CD14-positive monocyte (primary cell): Measurements from ENCODE around the gene UBE2E2. TPM values are rescaled to one million over a fixed set of nuclear protein-coding genes. Genes with fewer than 3 reads are reported as not detected.

Experiments used
- DNase-seq, 3 donors: peaks; one replicate each; pipeline ENCODE4 v3.0.0-alpha.2; 2011 to 2022
- H2AFZ ChIP-seq: 2 replicates; pipeline ENCODE4 v1.6.0; 2012; ENCODE audit warnings: mild to moderate bottlenecking, low read depth, low read length, inconsistent platforms; ENCODE audit not compliant: insufficient read depth, poor library complexity, severe bottlenecking
- H3K27ac ChIP-seq, 2 donors: 1 replicate in 1 of 2; 2 replicates in 1 of 2; pipeline ENCODE4 v1.5.1; 2012 to 2013; ENCODE audit warnings: low read length in 2 of 2, control low read depth in 1 of 2, inconsistent platforms in 1 of 2, low read depth in 1 of 2, mild to moderate bottlenecking in 1 of 2
- H3K27me3 ChIP-seq, 2 donors: one replicate each; pipeline versions ENCODE4 v1.6.0 to v1.6.1; 2011 to 2013; ENCODE audit warnings: low read length in 2 of 2; ENCODE audit not compliant: control insufficient read depth in 2 of 2, insufficient read depth in 2 of 2
- H3K36me3 ChIP-seq, 2 donors: replicated peaks in 1 of 2; 1 replicate in 1 of 2; 2 replicates in 1 of 2; pipeline versions ENCODE4 v1.5.1 to v1.6.1; 2012 to 2013; ENCODE audit warnings: low read length in 2 of 2, control low read depth in 1 of 2, inconsistent platforms in 1 of 2, mild to moderate bottlenecking in 1 of 2; ENCODE audit not compliant: insufficient read depth in 2 of 2, control insufficient read depth in 1 of 2
- H3K4me1 ChIP-seq, 2 donors: 1 replicate in 1 of 2; 2 replicates in 1 of 2; pipeline versions ENCODE4 v1.5.1 to v1.6.1; 2012 to 2013; ENCODE audit warnings: low read length in 2 of 2, control low read depth in 1 of 2, inconsistent platforms in 1 of 2, mild to moderate bottlenecking in 1 of 2, moderate library complexity in 1 of 2; ENCODE audit not compliant: insufficient read depth in 2 of 2, control insufficient read depth in 1 of 2
- H3K4me2 ChIP-seq: replicated peaks from 2 replicates; pipeline ENCODE3; 2012; ENCODE audit warnings: low read length, moderate library complexity, mild to moderate bottlenecking; ENCODE audit not compliant: poor library complexity, severe bottlenecking; ENCODE audit errors: extremely low read depth
- H3K4me3 ChIP-seq, 3 experiments: fragments of 200-600 bp in 1 of 3; sonication (generic) in 1 of 3; replicated peaks in 1 of 3; 1 replicate in 2 of 3; 2 replicates in 1 of 3; pipeline ENCODE4 v1.5.1; 2011 to 2013; ENCODE audit warnings: low read length in 3 of 3, mild to moderate bottlenecking in 3 of 3, control low read depth in 2 of 3, low read depth in 2 of 3, inconsistent platforms in 1 of 3, moderate library complexity in 1 of 3
- H3K79me2 ChIP-seq: 2 replicates; pipeline ENCODE4 v1.6.0; 2012; ENCODE audit warnings: mild to moderate bottlenecking, control low read depth, inconsistent platforms, low read length, moderate library complexity; ENCODE audit not compliant: insufficient read depth
- H3K9ac ChIP-seq: 2 replicates; pipeline ENCODE4 v1.6.0; 2017; ENCODE audit warnings: low read length, mild to moderate bottlenecking; ENCODE audit not compliant: insufficient read depth, poor library complexity, severe bottlenecking
- H3K9me3 ChIP-seq, 2 donors: replicated peaks in 1 of 2; 1 replicate in 1 of 2; 2 replicates in 1 of 2; pipeline versions ENCODE4 v1.5.1 to v1.6.1; 2012 to 2013; ENCODE audit warnings: low read length in 2 of 2, control low read depth in 1 of 2; ENCODE audit not compliant: control insufficient read depth in 1 of 2, insufficient read depth in 1 of 2
- H4K20me1 ChIP-seq: 2 replicates; pipeline ENCODE4 v1.6.0; 2012; ENCODE audit warnings: mild to moderate bottlenecking, low read length, control low read depth, moderate library complexity; ENCODE audit not compliant: insufficient read depth
- H3K27ac Mint-ChIP-seq, 7 donors: one replicate each; pipeline ENCODE4 v1.8.0; 2020; ENCODE audit warnings: mild to moderate bottlenecking in 7 of 7, mixed read lengths in 7 of 7, moderate library complexity in 6 of 7, inconsistent platforms in 2 of 7
- H3K27me3 Mint-ChIP-seq, 3 donors: one replicate each; pipeline ENCODE4 v1.8.0; 2021 to 2022; ENCODE audit warnings: low read depth in 3 of 3, mild to moderate bottlenecking in 3 of 3, mixed read lengths in 3 of 3, moderate library complexity in 3 of 3, inconsistent platforms in 1 of 3
- H3K36me3 Mint-ChIP-seq, 2 donors: one replicate each; pipeline ENCODE4 v1.8.0; 2020; ENCODE audit warnings: mixed read lengths in 2 of 2, inconsistent platforms in 1 of 2, mild to moderate bottlenecking in 1 of 2
- H3K4me1 Mint-ChIP-seq: one replicate; pipeline ENCODE4 v1.8.0; 2020; ENCODE audit warnings: mild to moderate bottlenecking, mixed read lengths
- H3K4me3 Mint-ChIP-seq, 2 donors: one replicate each; pipeline ENCODE4 v1.8.0; 2020; ENCODE audit warnings: mild to moderate bottlenecking in 2 of 2, mixed read lengths in 2 of 2, moderate library complexity in 1 of 2
- H3K9me3 Mint-ChIP-seq, 7 donors: one replicate each; pipeline ENCODE4 v1.8.0; 2020 to 2022; ENCODE audit warnings: mixed read lengths in 7 of 7, mild to moderate bottlenecking in 6 of 7, moderate library complexity in 6 of 7, inconsistent platforms in 2 of 7
- WGBS: methylation state at CpG from one replicate; pipeline ENCODE4 v1.1.5; 2013; ENCODE audit warnings: missing lambda C conversion rate; ENCODE audit not compliant: insufficient coverage; 5-methylcytosine and 5-hydroxymethylcytosine counted together
- intact Hi-C, 2 donors: fragments of 100-400 bp; cut with micrococcal nuclease; formaldehyde crosslinking; loops; one replicate each; pipeline versions ENCODE4 v1.15.0 to v1.15.1; 2023
- polyA plus RNA-seq, 3 donors: library from polyadenylated mRNA; depleted of rRNA in 1 of 3; unstranded in 2 of 3; stranded (reverse) in 1 of 3; fragments of 300-500 nt in 2 of 3; fragments of >200 nt in 1 of 3; fragmentation: Illumina TruSeq in 2 of 3; gene quantifications; 1 replicate in 2 of 3; 2 replicates in 1 of 3; pipeline ENCODE4 v1.2.3, GENCODE V29; 2012 to 2021
- TF ChIP-seq, protein P1 (sequence below): fragments of 200-600 bp; IDR thresholded peaks from one replicate; pipeline ENCODE4 v1.8.0; 2022; ENCODE audit warnings: antibody characterized with exemption, mild to moderate bottlenecking

The UBE2E2 gene
- polyA plus RNA-seq, 3 donors, result 25.8 to 78.0 (median 66.3) TPM

DNA sequence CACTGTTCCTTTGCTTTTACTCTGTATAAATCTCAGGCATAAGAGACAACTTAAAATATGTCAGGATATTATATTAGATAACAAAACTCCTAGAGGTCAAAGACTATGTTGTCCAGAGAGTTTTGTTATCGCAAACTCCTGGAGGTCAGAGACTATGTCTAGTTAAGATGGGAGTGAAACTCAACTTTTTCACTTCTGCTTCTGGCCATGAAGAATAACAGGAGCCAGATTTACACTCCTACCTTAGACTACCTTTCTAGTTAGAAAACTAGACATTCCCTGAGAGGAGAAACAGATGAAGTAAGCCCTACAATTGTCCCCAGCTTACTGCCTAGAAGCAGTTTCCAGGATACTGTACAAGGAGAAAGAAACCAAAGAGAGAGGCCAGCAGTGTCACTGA lies 347.3 kb downstream of the UBE2E2 start:
- H3K4me1 ChIP-seq, result no peaks in the 10 kb centered on the region
- H3K9me3 ChIP-seq, result no peaks in the 10 kb centered on the region
- no peak overlapping the region for H3K4me2 ChIP-seq
- H3K9ac ChIP-seq, result no peak overlapping the region
- no peak overlapping the region for H3K4me3 ChIP-seq
- H3K79me2 ChIP-seq, result no peaks in the 10 kb centered on the region
- H2AFZ ChIP-seq, result no peak overlapping the region
- TF ChIP-seq, protein P1, sequence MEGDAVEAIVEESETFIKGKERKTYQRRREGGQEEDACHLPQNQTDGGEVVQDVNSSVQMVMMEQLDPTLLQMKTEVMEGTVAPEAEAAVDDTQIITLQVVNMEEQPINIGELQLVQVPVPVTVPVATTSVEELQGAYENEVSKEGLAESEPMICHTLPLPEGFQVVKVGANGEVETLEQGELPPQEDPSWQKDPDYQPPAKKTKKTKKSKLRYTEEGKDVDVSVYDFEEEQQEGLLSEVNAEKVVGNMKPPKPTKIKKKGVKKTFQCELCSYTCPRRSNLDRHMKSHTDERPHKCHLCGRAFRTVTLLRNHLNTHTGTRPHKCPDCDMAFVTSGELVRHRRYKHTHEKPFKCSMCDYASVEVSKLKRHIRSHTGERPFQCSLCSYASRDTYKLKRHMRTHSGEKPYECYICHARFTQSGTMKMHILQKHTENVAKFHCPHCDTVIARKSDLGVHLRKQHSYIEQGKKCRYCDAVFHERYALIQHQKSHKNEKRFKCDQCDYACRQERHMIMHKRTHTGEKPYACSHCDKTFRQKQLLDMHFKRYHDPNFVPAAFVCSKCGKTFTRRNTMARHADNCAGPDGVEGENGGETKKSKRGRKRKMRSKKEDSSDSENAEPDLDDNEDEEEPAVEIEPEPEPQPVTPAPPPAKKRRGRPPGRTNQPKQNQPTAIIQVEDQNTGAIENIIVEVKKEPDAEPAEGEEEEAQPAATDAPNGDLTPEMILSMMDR, result no peak
- no peaks in the 10 kb centered on the region for H4K20me1 ChIP-seq
- intact Hi-C loops, result no loop called here
- no peak for DNase-seq
- H3K27me3 ChIP-seq, result no peaks in the 10 kb centered on the region
- H3K27me3 Mint-ChIP-seq, result no peaks in the 10 kb centered on the region
- H3K36me3 Mint-ChIP-seq, result peaks cover 0 to 2% of the 10 kb centered on the region in 2 donors
- H3K4me3 Mint-ChIP-seq, result no peak overlapping the region
- no peaks in the 10 kb centered on the region for H3K4me1 Mint-ChIP-seq
- H3K27ac Mint-ChIP-seq, result no peak overlapping the region
- no peak overlapping the region for H3K27ac ChIP-seq
- H3K36me3 ChIP-seq, result no peaks in the 10 kb centered on the region
- H3K9me3 Mint-ChIP-seq, result peaks cover 0 to 2% (median 0%) of the 10 kb centered on the region in 7 donors
- no CpG with 5 or more reads among the region's 1 CpG for WGBS

DNA sequence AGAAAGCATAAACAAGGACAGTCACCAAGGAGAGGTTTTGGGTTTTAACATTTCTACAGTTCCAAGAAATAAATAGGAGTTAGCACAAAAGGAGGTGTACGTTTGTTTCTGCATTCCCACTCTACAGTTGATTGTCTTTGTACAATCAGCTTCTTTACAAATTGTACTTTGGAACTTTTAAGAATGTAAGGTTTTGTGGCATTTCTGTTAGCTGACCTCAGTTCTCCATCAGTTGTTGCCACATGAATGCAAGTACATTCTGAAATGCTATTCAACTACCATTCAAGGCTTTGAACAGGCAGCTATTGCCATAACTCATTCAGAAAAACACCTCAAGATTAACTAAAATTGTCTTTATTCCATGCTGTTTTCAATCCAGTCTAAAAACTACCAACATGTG lies 349.4 kb downstream of the UBE2E2 start:
- Mint-ChIP-seq H3K27me3 (no peaks in the 10 kb centered on the region), H3K4me1 (no peaks in the 10 kb centered on the region), H3K4me3 (no peak overlapping the region), H3K9me3 (peaks cover 0 to 2% (median 0%) of the 10 kb centered on the region in 7 donors), H3K27ac (no peak overlapping the region), H3K36me3 (peaks cover 0 to 2% of the 10 kb centered on the region in 2 donors)
- no CpG with 5 or more reads among the region's 1 CpG for WGBS
- H2AFZ ChIP-seq, result no peak overlapping the region
- H3K9ac ChIP-seq, result no peak overlapping the region
- no peaks in the 10 kb centered on the region for H4K20me1 ChIP-seq
- no peaks in the 10 kb centered on the region for H3K4me1 ChIP-seq
- no peaks in the 10 kb centered on the region for H3K79me2 ChIP-seq
- no peak overlapping the region for H3K4me3 ChIP-seq
- intact Hi-C loops, result no loop called here
- H3K27me3 ChIP-seq, result no peaks in the 10 kb centered on the region
- no peak for DNase-seq
- no peaks in the 10 kb centered on the region for H3K36me3 ChIP-seq
- H3K9me3 ChIP-seq, result no peaks in the 10 kb centered on the region
- no peak overlapping the region for H3K4me2 ChIP-seq
- TF ChIP-seq, protein P1, result no peak
- H3K27ac ChIP-seq, result no peak overlapping the region
